ENCODE measurements around the gene EXD3.

The EXD3 gene

GRCh38 chr9:137327641-137328550, 95.1 kb downstream of the EXD3 start:
- peak; percentile 16 for DNase-seq

- no peak for DNase-seq
These were observed 96.4 kb downstream of the EXD3 start for GRCh38 chr9:137326445-137327065.

- no peak for DNase-seq
These were observed 97.2 kb downstream of the EXD3 start for GRCh38 chr9:137325799-137326198.

GRCh38 chr9:137325124-137325523, 97.8 kb downstream of the EXD3 start:
- no peak for DNase-seq

DNA sequence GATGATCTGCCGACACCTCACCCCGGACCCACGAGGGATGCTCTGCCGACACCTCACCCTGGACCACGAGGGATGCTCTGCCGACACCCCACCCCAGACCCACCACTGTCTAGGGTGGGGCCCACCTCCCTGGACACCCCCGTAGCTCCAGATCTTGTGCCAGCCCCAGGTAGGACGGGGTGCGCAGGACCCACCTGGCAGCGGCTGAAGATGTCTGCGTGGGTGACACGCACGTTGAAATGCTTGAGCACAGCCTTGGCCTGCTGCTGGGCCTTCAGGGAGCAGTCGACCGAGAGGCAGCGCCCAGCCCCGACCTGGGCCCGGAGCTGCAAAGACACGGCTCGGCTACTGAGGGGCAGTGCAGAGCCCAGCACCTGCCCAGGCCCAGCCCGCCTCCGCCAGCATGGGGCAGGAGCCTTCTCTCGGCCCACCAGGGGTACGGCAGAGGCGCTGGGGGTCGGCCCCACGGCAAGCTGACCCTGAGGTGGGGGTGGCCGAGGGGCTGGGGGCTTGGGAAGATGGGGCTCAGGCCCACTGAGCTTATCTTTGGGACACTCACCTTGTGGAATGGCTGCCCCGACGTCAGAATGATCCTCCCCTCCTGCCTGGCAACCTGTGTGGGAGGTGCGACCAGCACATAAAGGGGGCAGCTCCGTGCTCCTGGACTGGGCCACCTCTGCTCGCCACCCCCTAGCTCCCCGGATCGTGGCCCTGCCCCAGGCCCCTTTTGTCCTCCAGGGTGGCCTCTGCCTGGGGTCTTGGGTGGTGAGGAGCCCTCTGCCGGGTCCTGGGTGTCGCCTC, 99.2 kb downstream of the EXD3 start:
- no peak for DNase-seq

- DNase-seq, result no peak
These were observed 101.1 kb downstream of the EXD3 start for GRCh38 chr9:137321726-137322361.

- peak; percentile 18 for DNase-seq
These were observed 102.2 kb downstream of the EXD3 start for GRCh38 chr9:137320555-137321384.

GRCh38 chr9:137319739-137320551, 103.0 kb downstream of the EXD3 start:
- no peak for DNase-seq

GRCh38 chr9:137319011-137319738, 103.8 kb downstream of the EXD3 start:
- no peak for DNase-seq

DNA sequence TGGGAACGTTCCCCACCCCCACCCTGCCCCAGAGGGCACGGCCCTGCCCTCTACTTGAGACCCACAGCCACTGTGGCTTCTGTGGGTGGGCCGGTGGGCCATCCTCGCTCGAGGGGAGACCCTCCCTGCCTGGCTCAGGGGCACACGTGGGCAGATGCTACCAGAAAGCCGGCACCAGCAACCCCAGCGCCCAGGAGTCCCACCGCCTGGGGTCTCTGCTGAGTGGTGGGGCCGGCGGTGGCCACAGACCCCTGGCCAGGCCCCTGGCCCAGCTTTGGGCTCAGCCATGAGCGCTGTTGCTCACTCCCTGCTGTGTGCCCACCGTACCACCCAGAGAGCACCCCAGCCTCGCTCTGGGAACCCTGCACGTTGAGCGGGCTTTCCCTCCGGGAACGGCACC, 104.4 kb downstream of the EXD3 start:
- no peak for DNase-seq

DNA sequence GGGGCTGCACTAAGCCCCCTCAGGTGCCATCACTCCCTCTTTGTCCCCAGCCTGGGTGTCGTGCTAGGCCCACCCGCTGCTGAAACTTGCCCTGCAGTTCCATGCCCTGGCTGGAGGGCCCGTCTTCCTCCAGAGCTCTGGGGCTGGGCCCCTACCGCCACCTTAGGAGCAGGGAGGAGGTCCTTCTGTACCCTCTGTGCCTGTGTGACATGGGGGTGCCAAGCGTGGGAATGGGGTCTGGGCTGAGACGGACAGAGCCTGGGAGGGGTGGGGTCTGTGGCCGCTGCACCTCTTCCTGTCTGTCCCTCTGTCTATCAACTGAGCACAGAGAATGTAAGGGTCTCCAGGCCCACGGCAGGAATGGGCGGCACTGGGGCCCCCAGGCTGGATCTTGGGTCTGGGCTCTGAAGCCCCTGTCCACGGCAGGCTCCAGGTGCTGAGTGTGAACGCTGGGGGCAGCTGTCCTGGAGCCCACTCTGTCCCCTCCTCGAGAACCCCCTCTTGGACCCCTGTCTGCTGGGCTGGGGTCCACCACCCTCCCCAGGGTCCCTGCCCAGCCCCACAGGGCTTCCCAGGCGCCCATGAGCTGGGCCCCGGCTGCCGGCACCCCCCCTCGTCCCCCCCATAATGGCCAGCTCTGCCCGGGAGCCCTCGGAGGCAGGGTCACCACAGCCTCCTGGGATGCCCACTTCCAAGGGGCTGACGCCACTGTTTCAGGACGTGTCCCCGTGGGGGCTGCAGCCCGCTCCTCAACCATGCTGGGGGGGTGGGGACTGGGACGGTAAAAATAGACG, 105.0 kb downstream of the EXD3 start:
- DNase-seq, result no peak

DNA sequence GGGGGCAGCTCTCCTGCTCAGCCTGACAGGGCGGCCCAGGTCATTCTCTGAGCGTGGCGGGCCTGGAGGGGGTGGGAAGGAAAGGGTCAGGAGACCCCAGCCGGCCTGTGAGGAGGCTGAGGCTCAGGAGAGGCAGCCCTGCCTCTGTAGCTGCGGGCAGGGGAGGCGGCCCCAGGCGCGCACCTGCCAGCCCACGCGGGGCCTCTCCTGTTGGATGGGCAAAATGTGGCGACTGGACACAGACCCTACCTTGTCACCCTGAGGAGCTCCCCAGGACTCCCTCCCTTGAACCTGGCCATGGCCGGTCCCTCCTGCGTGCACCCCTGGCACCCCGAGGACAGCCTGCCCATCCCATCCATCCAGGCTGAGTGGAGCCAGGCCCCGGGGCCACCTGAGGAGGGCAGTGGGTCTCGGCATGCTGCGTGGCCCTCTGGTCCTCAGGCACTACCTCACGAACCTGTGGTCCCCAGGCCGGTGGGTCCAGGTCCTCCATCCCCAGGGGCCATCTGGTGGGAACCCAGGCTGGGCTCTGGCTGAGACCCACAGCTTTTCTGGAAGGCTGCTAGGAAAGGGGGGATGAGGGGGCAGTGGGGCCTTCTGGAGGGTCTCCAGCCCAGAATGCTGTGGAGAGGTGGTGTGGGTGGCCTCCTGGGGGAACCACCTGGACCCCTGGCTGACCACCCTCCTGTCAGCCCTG, 105.8 kb downstream of the EXD3 start:
- no peak for DNase-seq

DNA sequence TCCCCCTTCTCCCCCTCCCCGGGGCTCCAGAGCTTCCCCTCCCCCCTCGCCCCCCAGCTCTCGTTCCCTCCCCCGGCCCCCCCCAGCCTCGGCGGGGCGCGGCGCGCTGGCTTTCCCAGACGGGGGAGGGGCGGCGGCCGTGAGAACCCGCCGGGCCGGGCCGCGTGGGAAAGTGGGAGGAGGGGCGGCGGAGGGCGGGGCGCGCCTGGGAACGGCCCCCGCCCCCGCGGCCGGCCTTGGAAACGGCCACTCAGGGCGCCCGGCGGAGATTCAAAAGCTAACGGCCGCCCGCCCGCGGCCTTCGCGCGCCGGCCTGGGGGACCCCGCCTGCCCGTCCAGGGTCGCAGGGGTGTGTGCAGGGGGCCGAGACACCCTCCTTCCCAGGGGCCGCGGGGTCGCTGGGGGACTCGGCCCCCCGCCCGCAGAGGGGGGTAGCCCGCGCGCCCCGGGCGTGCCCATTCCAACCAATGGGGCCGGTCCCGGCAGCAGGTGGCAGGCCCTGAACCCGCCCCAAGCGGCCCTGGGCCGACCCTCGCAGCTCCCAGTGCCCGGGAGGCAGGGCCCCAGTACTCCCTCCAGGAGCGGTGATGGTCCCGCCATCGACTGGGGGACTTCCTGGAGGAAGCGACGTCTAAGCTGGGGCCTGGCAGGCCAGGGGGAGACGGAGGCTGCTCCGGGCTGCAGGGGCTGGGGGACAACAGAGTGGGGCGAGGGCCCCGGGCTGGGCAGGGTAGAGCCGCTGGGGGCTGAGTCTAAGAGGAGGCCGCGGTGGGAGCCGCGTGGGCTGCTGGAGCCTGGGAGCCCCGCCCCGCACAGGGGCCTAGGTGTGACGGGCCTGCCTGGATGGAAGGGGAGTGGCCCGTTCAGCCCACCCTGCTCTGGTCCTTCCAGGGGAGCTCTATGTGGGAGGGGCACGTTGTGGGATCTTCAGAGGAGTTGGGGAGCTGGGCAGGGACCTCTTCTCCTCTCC, 106.7 kb downstream of the EXD3 start:
- peak; percentile 37 for DNase-seq

- DNase-seq, result no peak
These were observed 107.4 kb downstream of the EXD3 start for GRCh38 chr9:137315581-137316011.

DNA sequence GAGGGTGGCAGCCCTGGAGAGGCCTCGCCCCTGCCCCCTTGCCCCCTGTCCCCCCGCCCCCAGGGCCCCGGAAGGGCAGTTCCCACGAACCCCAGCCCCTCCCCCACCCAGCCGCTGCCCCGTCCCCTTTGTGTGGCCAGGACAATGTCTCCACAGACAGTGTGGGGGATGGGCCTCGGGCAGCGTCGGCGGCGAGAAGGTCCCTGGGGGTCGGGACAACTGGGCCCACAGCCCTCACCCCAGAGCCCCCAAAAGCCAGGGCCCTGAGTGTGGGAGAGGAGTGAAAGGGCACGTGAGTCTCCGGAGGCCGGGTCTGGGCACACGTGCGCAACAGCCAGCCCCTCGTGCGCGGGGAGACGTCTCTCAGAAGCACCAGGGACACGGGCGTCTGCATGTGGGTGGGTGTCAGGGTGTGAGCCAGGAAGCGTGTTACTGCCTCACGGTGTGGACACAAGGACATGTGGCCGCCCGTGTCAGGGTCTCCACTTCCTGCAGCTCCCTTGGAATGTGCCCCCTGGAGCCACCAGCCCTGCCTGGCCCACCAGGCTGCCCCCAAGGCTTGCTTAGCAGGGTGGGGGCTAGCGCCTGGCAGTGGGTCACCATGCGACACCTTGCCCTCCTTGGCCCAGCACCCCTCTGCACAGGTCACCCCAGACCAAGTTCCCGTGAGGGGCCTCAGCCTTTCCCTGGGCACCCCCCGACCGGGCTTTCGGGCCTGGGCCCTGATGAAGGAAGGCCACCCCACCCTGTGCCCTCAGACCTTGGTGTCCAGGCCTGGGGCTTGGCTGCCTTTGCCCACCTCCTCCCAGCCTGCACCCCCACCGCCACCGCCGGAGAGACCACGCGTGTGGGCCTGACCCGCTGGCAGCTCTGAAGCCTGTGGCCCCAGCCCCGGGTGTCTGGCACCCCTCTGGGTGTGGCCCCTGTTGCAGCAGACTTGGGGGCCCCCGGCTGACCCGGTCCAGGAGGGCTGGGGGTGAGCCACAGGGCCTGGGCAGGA, 108.1 kb downstream of the EXD3 start:
- DNase-seq, result no peak

GRCh38 chr9:137313956-137314560, 108.9 kb downstream of the EXD3 start:
- no peak for DNase-seq

Measured in hematopoietic multipotent progenitor cell treated with erythropoietin and hydrocortisone succinate and interleukin-3 and kit ligand, for 8 days (in vitro differentiated cells).